GM12801 (cell line): ENCODE measurements around the gene TIMP4.

Experiments used
- TF ChIP-seq, protein P1 (sequence below): IDR thresholded peaks from one replicate; pipeline ENCODE4 v1.5.1; 2011; ENCODE audit warnings: control low read depth; ENCODE audit not compliant: insufficient read length; ENCODE audit errors: extremely low read depth

The TIMP4 gene

DNA sequence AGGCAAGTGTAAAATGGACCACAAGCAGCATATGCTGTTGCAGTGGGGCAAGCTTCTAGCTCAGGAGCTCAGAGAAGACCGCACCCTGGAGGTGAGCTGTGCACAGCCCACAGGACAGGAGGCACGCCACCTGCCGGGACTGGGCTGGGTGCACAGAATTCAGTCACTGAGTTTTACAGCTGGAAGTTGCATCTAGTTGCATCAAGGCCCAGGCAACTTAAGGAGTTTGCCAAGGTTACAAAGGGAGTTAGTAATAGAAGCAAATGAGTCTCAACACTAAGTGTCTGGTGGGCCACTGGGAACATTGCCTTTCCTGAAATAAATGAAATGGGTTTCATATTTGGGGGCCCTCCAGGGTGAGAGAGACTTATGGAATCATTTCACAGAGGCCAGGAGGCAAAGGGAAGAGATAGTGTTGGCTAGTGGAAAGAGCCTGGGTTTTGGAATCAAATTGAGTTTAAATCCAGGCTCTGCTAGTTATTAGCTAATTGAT lies 36.0 kb upstream of the TIMP4 start:
- TF ChIP-seq, protein P1, sequence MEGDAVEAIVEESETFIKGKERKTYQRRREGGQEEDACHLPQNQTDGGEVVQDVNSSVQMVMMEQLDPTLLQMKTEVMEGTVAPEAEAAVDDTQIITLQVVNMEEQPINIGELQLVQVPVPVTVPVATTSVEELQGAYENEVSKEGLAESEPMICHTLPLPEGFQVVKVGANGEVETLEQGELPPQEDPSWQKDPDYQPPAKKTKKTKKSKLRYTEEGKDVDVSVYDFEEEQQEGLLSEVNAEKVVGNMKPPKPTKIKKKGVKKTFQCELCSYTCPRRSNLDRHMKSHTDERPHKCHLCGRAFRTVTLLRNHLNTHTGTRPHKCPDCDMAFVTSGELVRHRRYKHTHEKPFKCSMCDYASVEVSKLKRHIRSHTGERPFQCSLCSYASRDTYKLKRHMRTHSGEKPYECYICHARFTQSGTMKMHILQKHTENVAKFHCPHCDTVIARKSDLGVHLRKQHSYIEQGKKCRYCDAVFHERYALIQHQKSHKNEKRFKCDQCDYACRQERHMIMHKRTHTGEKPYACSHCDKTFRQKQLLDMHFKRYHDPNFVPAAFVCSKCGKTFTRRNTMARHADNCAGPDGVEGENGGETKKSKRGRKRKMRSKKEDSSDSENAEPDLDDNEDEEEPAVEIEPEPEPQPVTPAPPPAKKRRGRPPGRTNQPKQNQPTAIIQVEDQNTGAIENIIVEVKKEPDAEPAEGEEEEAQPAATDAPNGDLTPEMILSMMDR: peak; percentile 63

DNA sequence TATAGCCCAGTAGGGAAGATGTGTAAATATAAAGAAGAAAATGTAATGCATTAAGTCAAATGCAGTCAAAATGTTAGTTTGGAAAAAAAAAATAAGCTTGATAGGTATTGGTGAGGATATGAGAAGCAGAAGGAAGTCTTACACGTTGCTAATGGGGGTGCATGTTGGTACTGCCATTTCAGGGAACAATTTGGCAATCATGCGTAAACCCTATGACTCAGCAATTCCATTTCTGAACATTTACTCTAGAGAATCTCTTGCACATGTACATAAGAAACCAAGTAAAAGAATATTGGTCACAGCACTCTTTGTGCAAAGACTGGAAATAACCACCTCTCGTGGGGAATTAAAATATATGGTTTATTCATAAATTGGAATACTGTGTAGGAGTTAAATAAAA lies 35.5 kb upstream of the TIMP4 start:
- TF ChIP-seq, protein P1: no peak

DNA sequence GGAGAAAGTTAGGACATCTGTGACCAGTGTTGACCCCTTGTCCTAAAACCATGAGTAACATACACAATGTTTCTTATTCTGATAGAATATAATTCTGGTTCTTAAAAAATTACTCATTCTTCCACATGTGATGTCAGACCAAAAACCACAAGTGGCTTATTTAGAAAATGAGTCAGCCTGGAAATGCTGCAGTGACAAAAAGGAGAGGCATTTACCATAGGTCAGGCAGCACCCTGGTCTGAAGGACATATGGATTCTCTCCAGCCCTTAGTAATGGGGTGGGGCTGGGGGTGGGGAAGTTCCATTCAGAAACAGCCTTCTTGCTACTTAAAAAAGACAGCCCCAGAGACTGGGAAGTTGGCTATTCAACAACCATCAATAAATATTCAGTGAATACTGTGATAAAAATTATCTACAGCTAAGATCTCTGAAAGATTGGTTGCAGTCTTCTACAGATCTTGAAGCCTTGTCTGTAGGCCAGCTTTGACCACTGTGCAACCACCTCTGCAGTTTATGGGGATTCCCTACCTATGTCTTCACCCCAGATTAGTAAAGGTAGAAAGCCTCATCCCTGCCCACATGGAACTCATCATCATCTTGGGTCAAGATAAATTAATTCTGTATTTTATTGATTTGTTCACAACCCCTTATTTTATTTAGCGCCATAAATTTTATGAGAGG lies 34.9 kb upstream of the TIMP4 start:
- TF ChIP-seq, protein P1: no peak

DNA sequence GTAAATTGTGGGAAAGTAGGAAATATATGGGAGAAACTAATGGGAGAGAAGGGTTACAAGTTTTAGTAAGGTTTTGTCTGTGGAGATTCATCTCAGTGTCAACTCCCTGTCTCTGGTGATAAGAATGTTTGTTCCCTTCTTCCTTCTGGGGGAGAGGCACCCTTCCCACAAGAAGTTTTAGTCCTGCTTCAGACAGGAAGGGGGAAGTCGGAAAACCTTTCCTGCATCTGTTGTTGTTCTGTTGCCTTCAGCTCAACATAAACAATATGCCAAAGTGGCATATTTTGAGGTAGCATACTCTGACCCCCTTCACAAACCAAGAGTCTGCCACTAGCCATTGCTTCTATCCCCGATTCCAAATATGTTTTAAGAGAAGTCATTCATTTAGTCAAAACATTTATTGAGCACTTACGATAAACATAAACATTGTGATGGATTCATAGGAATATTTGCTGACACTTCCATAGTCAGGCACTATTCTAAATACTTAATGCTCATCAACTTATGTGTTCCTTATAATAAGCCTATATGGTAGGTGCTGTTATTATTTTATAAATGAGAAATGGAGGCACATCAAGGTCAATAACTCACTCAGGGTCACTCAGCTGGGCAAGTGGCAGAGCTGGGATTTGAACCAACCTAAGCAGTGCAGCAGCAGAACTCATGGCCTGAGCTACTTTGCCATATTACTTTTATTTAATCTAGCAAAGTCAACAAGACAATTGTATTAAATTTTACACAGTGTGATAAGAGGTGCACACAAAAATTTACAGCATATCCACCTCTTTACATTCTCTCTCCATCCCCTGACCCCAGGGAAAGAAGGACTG lies 34.2 kb upstream of the TIMP4 start:
- TF ChIP-seq, protein P1: no peak

DNA sequence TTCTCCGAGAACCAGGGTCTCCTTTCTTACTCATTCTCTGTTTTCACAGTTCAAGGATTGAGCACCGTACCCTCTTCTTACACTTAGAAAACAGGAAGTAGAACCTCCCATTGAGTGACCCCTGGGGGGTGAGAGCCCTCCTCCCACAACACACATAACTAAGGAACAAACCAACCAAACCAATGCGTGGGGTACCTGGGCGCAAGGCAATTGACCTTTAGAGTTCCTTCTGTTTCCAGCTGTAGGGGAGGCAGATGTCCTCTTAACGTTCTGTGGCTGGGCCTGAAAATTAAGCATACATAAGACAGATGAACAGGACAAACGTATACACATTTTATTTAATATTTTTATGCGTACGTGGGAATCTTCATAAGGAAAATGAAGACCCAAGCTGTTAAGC lies 33.5 kb upstream of the TIMP4 start:
- TF ChIP-seq, protein P1: no peak

DNA sequence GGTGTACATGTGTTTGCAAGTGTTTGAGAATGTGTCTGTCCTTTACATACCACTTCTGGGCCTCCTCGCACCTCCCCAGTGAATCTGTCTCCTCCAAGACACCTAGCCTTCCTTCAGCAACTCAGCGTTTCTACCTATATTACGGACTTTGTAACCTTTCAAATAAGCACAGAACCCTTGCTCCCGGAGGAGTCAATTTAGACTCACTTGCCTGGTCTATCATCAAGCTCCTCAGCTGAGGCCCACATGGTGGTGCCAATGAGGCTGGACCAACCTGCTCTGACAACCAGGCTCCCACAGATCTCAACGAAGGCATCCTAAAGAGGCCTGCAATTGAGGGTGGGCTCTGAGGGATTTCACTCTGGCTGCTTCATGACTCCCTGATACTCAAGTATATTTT lies 32.8 kb upstream of the TIMP4 start:
- TF ChIP-seq, protein P1: no peak

DNA sequence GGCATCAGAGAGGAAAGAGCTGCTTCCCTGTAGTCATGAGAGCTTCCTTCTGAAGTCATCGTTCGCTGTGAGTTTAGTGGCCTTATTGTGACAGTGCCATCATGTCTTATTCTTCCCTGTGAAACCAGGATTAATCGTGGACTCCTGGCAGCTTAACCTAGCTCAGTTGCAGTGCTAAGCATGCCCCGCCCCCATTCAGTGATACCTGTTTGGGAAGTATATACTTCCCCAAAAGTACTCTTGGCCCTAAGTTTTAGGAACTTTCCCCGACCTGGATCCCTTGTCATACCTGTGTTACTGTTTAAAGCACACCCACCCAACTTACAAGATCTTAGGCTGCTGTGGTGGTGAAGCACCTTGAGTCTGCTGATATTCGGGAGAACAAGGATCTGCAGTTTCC lies 32.1 kb upstream of the TIMP4 start:
- TF ChIP-seq, protein P1: no peak
